ENCODE data around the gene TNNT3.

The TNNT3 gene

GRCh38 chr11:1952806-1953482 is 33.4 kb downstream of the TNNT3 start:
- TF ChIP-seq SUZ12 (IDR thresholded peaks at IDR 0.05; ENCODE audit: extremely low read depth, insufficient read depth, insufficient read length) (no peak), YY1 (IDR thresholded peaks at IDR 0.05; ENCODE audit: insufficient read depth, insufficient read length) (no peak), ZNF274 (IDR thresholded peaks at IDR 0.05; ENCODE audit: low read depth, low read length) (no peak)
- H3K4me3 ChIP-seq (ENCODE audit: insufficient read length, low read depth), result no peak overlapping the region
- H3K36me3 ChIP-seq (ENCODE audit: insufficient read depth, insufficient read length, low read length), result no peaks in the 10 kb centered on the region
- no peaks in the 10 kb centered on the region for H3K27me3 ChIP-seq (ENCODE audit: insufficient read depth, insufficient read length)
- no peak for DNase-seq (ENCODE audit: low read depth, low spot score)
- H3K9ac ChIP-seq (ENCODE audit: insufficient read length, low read depth), result no peak overlapping the region
- H3K9me3 ChIP-seq (ENCODE audit: insufficient read depth, low read length), result no peaks in the 10 kb centered on the region
- H3K4me1 ChIP-seq (ENCODE audit: insufficient read depth, insufficient read length), result no peaks in the 10 kb centered on the region

- no peak for DNase-seq (ENCODE audit: low read depth, low spot score)
- H3K4me1 ChIP-seq (ENCODE audit: insufficient read depth, insufficient read length), result no peaks in the 10 kb centered on the region
- TF ChIP-seq ZNF274 (IDR thresholded peaks at IDR 0.05; ENCODE audit: low read depth, low read length), result no peak
- no peak for TF ChIP-seq YY1 (IDR thresholded peaks at IDR 0.05; ENCODE audit: insufficient read depth, insufficient read length)
- no peak for TF ChIP-seq SUZ12 (IDR thresholded peaks at IDR 0.05; ENCODE audit: extremely low read depth, insufficient read depth, insufficient read length)
- no peaks in the 10 kb centered on the region for H3K36me3 ChIP-seq (ENCODE audit: insufficient read depth, insufficient read length, low read length)
- no peak overlapping the region for H3K4me3 ChIP-seq (ENCODE audit: insufficient read length, low read depth)
- no peak overlapping the region for H3K9ac ChIP-seq (ENCODE audit: insufficient read length, low read depth)
- no peaks in the 10 kb centered on the region for H3K27me3 ChIP-seq (ENCODE audit: insufficient read depth, insufficient read length)
- H3K9me3 ChIP-seq (ENCODE audit: insufficient read depth, low read length), result no peaks in the 10 kb centered on the region
Measured at GRCh38 chr11:1953489-1954266, 34.2 kb downstream of the TNNT3 start.

GRCh38 chr11:1958367-1958766 is 38.9 kb downstream of the TNNT3 start:
- Histone ChIP-seq H3K27me3 (ENCODE audit: insufficient read depth, insufficient read length) (no peaks in the 10 kb centered on the region), H3K36me3 (ENCODE audit: insufficient read depth, insufficient read length, low read length) (no peaks in the 10 kb centered on the region), H3K4me3 (ENCODE audit: insufficient read length, low read depth) (no peak overlapping the region), H3K9ac (ENCODE audit: insufficient read length, low read depth) (no peak overlapping the region), H3K4me1 (ENCODE audit: insufficient read depth, insufficient read length) (no peaks in the 10 kb centered on the region), H3K9me3 (ENCODE audit: insufficient read depth, low read length) (no peaks in the 10 kb centered on the region)
- no peak for DNase-seq (ENCODE audit: low read depth, low spot score)
- no peak for TF ChIP-seq SUZ12 (IDR thresholded peaks at IDR 0.05; ENCODE audit: extremely low read depth, insufficient read depth, insufficient read length)
- TF ChIP-seq ZNF274 (IDR thresholded peaks at IDR 0.05; ENCODE audit: low read depth, low read length), result no peak
- TF ChIP-seq YY1 (IDR thresholded peaks at IDR 0.05; ENCODE audit: insufficient read depth, insufficient read length), result no peak

GRCh38 chr11:1959786-1960185 is 40.3 kb downstream of the TNNT3 start:
- no peak for DNase-seq (ENCODE audit: low read depth, low spot score)
- no peaks in the 10 kb centered on the region for H3K36me3 ChIP-seq (ENCODE audit: insufficient read depth, insufficient read length, low read length)
- no peak overlapping the region for H3K4me3 ChIP-seq (ENCODE audit: insufficient read length, low read depth)
- no peaks in the 10 kb centered on the region for H3K27me3 ChIP-seq (ENCODE audit: insufficient read depth, insufficient read length)
- no peaks in the 10 kb centered on the region for H3K9me3 ChIP-seq (ENCODE audit: insufficient read depth, low read length)
- no peak overlapping the region for H3K9ac ChIP-seq (ENCODE audit: insufficient read length, low read depth)
- TF ChIP-seq YY1 (IDR thresholded peaks at IDR 0.05; ENCODE audit: insufficient read depth, insufficient read length), result no peak
- no peak for TF ChIP-seq ZNF274 (IDR thresholded peaks at IDR 0.05; ENCODE audit: low read depth, low read length)
- no peak for TF ChIP-seq SUZ12 (IDR thresholded peaks at IDR 0.05; ENCODE audit: extremely low read depth, insufficient read depth, insufficient read length)
- no peaks in the 10 kb centered on the region for H3K4me1 ChIP-seq (ENCODE audit: insufficient read depth, insufficient read length)

GRCh38 chr11:1963864-1964263 is 44.4 kb downstream of the TNNT3 start:
- Histone ChIP-seq H3K9me3 (ENCODE audit: insufficient read depth, low read length) (no peaks in the 10 kb centered on the region), H3K27me3 (ENCODE audit: insufficient read depth, insufficient read length) (no peaks in the 10 kb centered on the region), H3K9ac (ENCODE audit: insufficient read length, low read depth) (no peak overlapping the region), H3K4me3 (ENCODE audit: insufficient read length, low read depth) (no peak overlapping the region), H3K4me1 (ENCODE audit: insufficient read depth, insufficient read length) (no peaks in the 10 kb centered on the region), H3K36me3 (ENCODE audit: insufficient read depth, insufficient read length, low read length) (no peaks in the 10 kb centered on the region)
- DNase-seq (ENCODE audit: low read depth, low spot score), result no peak
- no peak for TF ChIP-seq ZNF274 (IDR thresholded peaks at IDR 0.05; ENCODE audit: low read depth, low read length)
- TF ChIP-seq YY1 (IDR thresholded peaks at IDR 0.05; ENCODE audit: insufficient read depth, insufficient read length), result no peak
- TF ChIP-seq SUZ12 (IDR thresholded peaks at IDR 0.05; ENCODE audit: extremely low read depth, insufficient read depth, insufficient read length), result no peak

- no peaks in the 10 kb centered on the region for H3K27me3 ChIP-seq (ENCODE audit: insufficient read depth, insufficient read length)
- H3K9ac ChIP-seq (ENCODE audit: insufficient read length, low read depth), result no peak overlapping the region
- no peaks in the 10 kb centered on the region for H3K36me3 ChIP-seq (ENCODE audit: insufficient read depth, insufficient read length, low read length)
- no peaks in the 10 kb centered on the region for H3K4me1 ChIP-seq (ENCODE audit: insufficient read depth, insufficient read length)
- no peak for DNase-seq (ENCODE audit: low read depth, low spot score)
- TF ChIP-seq SUZ12 (IDR thresholded peaks at IDR 0.05; ENCODE audit: extremely low read depth, insufficient read depth, insufficient read length) (no peak), YY1 (IDR thresholded peaks at IDR 0.05; ENCODE audit: insufficient read depth, insufficient read length) (no peak), ZNF274 (IDR thresholded peaks at IDR 0.05; ENCODE audit: low read depth, low read length) (no peak)
- H3K4me3 ChIP-seq (ENCODE audit: insufficient read length, low read depth), result no peak overlapping the region
- no peaks in the 10 kb centered on the region for H3K9me3 ChIP-seq (ENCODE audit: insufficient read depth, low read length)
Measured at GRCh38 chr11:1964348-1964747, 44.8 kb downstream of the TNNT3 start.

- TF ChIP-seq YY1 (IDR thresholded peaks at IDR 0.05; ENCODE audit: insufficient read depth, insufficient read length) (no peak), ZNF274 (IDR thresholded peaks at IDR 0.05; ENCODE audit: low read depth, low read length) (no peak)
Measured at GRCh38 chr11:1964955-1965354, 45.5 kb downstream of the TNNT3 start.

More at GRCh38 chr11:1964955-1965354, 45.5 kb downstream of the TNNT3 start:
- Histone ChIP-seq H3K36me3 (ENCODE audit: insufficient read depth, insufficient read length, low read length) (no peaks in the 10 kb centered on the region), H3K9me3 (ENCODE audit: insufficient read depth, low read length) (no peaks in the 10 kb centered on the region), H3K4me1 (ENCODE audit: insufficient read depth, insufficient read length) (no peaks in the 10 kb centered on the region), H3K27me3 (ENCODE audit: insufficient read depth, insufficient read length) (no peaks in the 10 kb centered on the region), H3K4me3 (ENCODE audit: insufficient read length, low read depth) (no peak overlapping the region), H3K9ac (ENCODE audit: insufficient read length, low read depth) (no peak overlapping the region)
- no peak for DNase-seq (ENCODE audit: low read depth, low spot score)
